Osteoblast (primary cell): ENCODE measurements around the gene OSTM1. TPM values are rescaled to one million over a fixed set of nuclear protein-coding genes. Genes with fewer than 3 reads are reported as not detected.

Experiments used
- DNase-seq: peaks from one replicate; pipeline ENCODE4 v3.0.0; 2011; ENCODE audit warnings: low spot score, mixed read lengths; ENCODE audit not compliant: insufficient read length; ENCODE audit errors: missing footprints
- H2AFZ ChIP-seq: 2 replicates; pipeline ENCODE4 v1.6.0; 2011; ENCODE audit warnings: mild to moderate bottlenecking, low read length
- H3K27ac ChIP-seq: 2 replicates; pipeline ENCODE4 v1.5.1; 2011; ENCODE audit warnings: mild to moderate bottlenecking, low read depth, low read length, moderate library complexity
- H3K27me3 ChIP-seq: 2 replicates; pipeline ENCODE4 v1.6.0; 2012; ENCODE audit warnings: mild to moderate bottlenecking, control low read depth, inconsistent platforms, low read length, moderate library complexity; ENCODE audit not compliant: insufficient read depth
- H3K36me3 ChIP-seq: 2 replicates; pipeline ENCODE4 v1.5.1; 2011; ENCODE audit warnings: mild to moderate bottlenecking, low read length, control low read depth, moderate library complexity; ENCODE audit not compliant: insufficient read depth
- H3K4me1 ChIP-seq: 2 replicates; pipeline ENCODE4 v1.5.1; 2011; ENCODE audit warnings: mild to moderate bottlenecking, low read length, control low read depth, moderate library complexity; ENCODE audit not compliant: insufficient read depth
- H3K4me2 ChIP-seq: 2 replicates; pipeline ENCODE4 v1.6.0; 2011; ENCODE audit warnings: mild to moderate bottlenecking, low read length; ENCODE audit not compliant: insufficient read depth
- H3K4me3 ChIP-seq: fragments of 200-600 bp; sonication (generic); 3 replicates; pipeline ENCODE4 v1.5.1; 2012; ENCODE audit warnings: mild to moderate bottlenecking, low read length, inconsistent platforms; ENCODE audit not compliant: insufficient read depth
- H3K79me2 ChIP-seq: 2 replicates; pipeline ENCODE4 v1.6.0; 2012; ENCODE audit warnings: mild to moderate bottlenecking, low read length, control low read depth, inconsistent platforms; ENCODE audit not compliant: insufficient read depth
- H3K9me3 ChIP-seq: 2 replicates; pipeline ENCODE4 v1.5.1; 2011; ENCODE audit warnings: low read depth, low read length, control low read depth
- H4K20me1 ChIP-seq: 2 replicates; pipeline ENCODE4 v1.6.0; 2012; ENCODE audit warnings: mild to moderate bottlenecking, low read length, control low read depth; ENCODE audit not compliant: insufficient read depth
- CTCF ChIP-seq: IDR thresholded peaks from 2 replicates; pipeline ENCODE4 v1.5.1; 2011; ENCODE audit warnings: mild to moderate bottlenecking, low read depth, low read length, moderate library complexity; ENCODE audit errors: extremely low read depth
- total RNA-seq: library from RNA; depleted of rRNA; stranded (reverse); fragments of >200 nt; gene quantifications from 2 replicates; pipeline ENCODE4 v1.2.3, GENCODE V29; 2012

OSTM1 gene
- total RNA-seq, 1 donor, result 42.3 TPM

GRCh38 chr6:108114841-108115597 lies 40.5 kb upstream of the OSTM1 start:
- H3K27me3 ChIP-seq, result peaks cover 68% of the 10 kb centered on the region
- peak overlapping the region; percentile 87 for H3K4me2 ChIP-seq
- H3K79me2 ChIP-seq, result no peaks in the 10 kb centered on the region
- DNase-seq, result peak; percentile 94
- no peak for TF ChIP-seq CTCF
- H3K9me3 ChIP-seq, result no peaks in the 10 kb centered on the region
- no peaks in the 10 kb centered on the region for H4K20me1 ChIP-seq
- H2AFZ ChIP-seq, result peak overlapping the region; percentile 98
- peaks cover 19% of the 10 kb centered on the region for H3K4me1 ChIP-seq
- no peaks in the 10 kb centered on the region for H3K36me3 ChIP-seq
- H3K27ac ChIP-seq, result no peak overlapping the region
- peak overlapping the region; percentile 72 for H3K4me3 ChIP-seq

GRCh38 chr6:108113557-108114519 lies 39.3 kb upstream of the OSTM1 start:
- no peaks in the 10 kb centered on the region for H3K79me2 ChIP-seq
- peaks cover 14% of the 10 kb centered on the region for H3K4me1 ChIP-seq
- peak overlapping the region; percentile 65 for H3K4me3 ChIP-seq
- no peaks in the 10 kb centered on the region for H3K9me3 ChIP-seq
- H2AFZ ChIP-seq, result peak overlapping the region; percentile 92
- DNase-seq, result peak; percentile 98
- peak overlapping the region; percentile 87 for H3K4me2 ChIP-seq
- no peaks in the 10 kb centered on the region for H4K20me1 ChIP-seq
- peak; percentile 54 for TF ChIP-seq CTCF
- peaks cover 56% of the 10 kb centered on the region for H3K27me3 ChIP-seq
- H3K36me3 ChIP-seq, result no peaks in the 10 kb centered on the region
- H3K27ac ChIP-seq, result no peak overlapping the region

GRCh38 chr6:108108374-108108773 lies 33.8 kb upstream of the OSTM1 start:
- H3K9me3 ChIP-seq, result no peaks in the 10 kb centered on the region
- no peak for TF ChIP-seq CTCF
- H2AFZ ChIP-seq, result no peak overlapping the region
- no peak overlapping the region for H3K4me3 ChIP-seq
- no peak for DNase-seq
- H3K4me2 ChIP-seq, result no peak overlapping the region
- H3K27me3 ChIP-seq, result peaks cover 11% of the 10 kb centered on the region
- no peak overlapping the region for H3K27ac ChIP-seq
- peaks cover 3% of the 10 kb centered on the region for H3K4me1 ChIP-seq
- H4K20me1 ChIP-seq, result no peaks in the 10 kb centered on the region
- no peaks in the 10 kb centered on the region for H3K36me3 ChIP-seq
- no peaks in the 10 kb centered on the region for H3K79me2 ChIP-seq

GRCh38 chr6:108107102-108107501 lies 32.6 kb upstream of the OSTM1 start:
- Histone ChIP-seq H2AFZ (no peak overlapping the region), H3K27ac (no peak overlapping the region), H3K4me3 (no peak overlapping the region), H3K9me3 (no peaks in the 10 kb centered on the region), H3K36me3 (no peaks in the 10 kb centered on the region), H3K79me2 (no peaks in the 10 kb centered on the region), H3K4me1 (peaks cover 3% of the 10 kb centered on the region), H3K27me3 (peaks cover 6% of the 10 kb centered on the region), H3K4me2 (no peak overlapping the region), H4K20me1 (no peaks in the 10 kb centered on the region)
- DNase-seq, result no peak
- TF ChIP-seq CTCF, result no peak
